Activated CD4-positive, alpha-beta memory T cell treated with anti-CD3 and anti-CD28 coated beads for 36 hours (primary cell): Measurements from ENCODE around the gene AGBL4. TPM values are rescaled to one million over a fixed set of nuclear protein-coding genes. Genes with fewer than 3 reads are reported as not detected.

Experiments
- CTCF ChIA-PET: fragments of 350-600 bp; sonication (Branson Sonifier 250); formaldehyde crosslinking; loops from one replicate; lab custom pipeline; 2021; ENCODE audit warnings: antibody characterized with exemption, inconsistent platforms; lab: Charles Lee
- POLR2A ChIA-PET: fragments of 350-600 bp; sonication (Branson Sonifier 250); formaldehyde crosslinking; loops from one replicate; lab custom pipeline; 2021; ENCODE audit warnings: antibody characterized with exemption; lab: Charles Lee
- DNase-seq: peaks from one replicate; pipeline ENCODE4 v3.0.0-alpha.2; 2020
- H3K27ac Mint-ChIP-seq: one replicate; pipeline ENCODE4 v1.8.0; 2021; ENCODE audit warnings: mixed read lengths
- H3K27me3 Mint-ChIP-seq: one replicate; pipeline ENCODE4 v1.8.0; 2021; ENCODE audit warnings: mixed read lengths
- H3K36me3 Mint-ChIP-seq: one replicate; pipeline ENCODE4 v1.8.0; 2021; ENCODE audit warnings: mixed read lengths
- H3K4me1 Mint-ChIP-seq: one replicate; pipeline ENCODE4 v1.8.0; 2021; ENCODE audit warnings: low read depth, mixed read lengths
- H3K4me3 Mint-ChIP-seq: one replicate; pipeline ENCODE4 v1.8.0; 2021; ENCODE audit warnings: mild to moderate bottlenecking, mixed read lengths
- H3K9me3 Mint-ChIP-seq: one replicate; pipeline ENCODE4 v1.8.0; 2021; ENCODE audit warnings: mixed read lengths
- intact Hi-C: fragments of 100-400 bp; cut with micrococcal nuclease; formaldehyde crosslinking; loops from one replicate; pipeline ENCODE4 v1.15.1; 2023
- total RNA-seq, 2 experiments: library from RNA; stranded (reverse); gene quantifications; one replicate each; pipeline ENCODE4 v1.2.3, GENCODE V29; 2021

The AGBL4 gene
- total RNA-seq, 2 experiments from 2014 or later = not detected

DNA sequence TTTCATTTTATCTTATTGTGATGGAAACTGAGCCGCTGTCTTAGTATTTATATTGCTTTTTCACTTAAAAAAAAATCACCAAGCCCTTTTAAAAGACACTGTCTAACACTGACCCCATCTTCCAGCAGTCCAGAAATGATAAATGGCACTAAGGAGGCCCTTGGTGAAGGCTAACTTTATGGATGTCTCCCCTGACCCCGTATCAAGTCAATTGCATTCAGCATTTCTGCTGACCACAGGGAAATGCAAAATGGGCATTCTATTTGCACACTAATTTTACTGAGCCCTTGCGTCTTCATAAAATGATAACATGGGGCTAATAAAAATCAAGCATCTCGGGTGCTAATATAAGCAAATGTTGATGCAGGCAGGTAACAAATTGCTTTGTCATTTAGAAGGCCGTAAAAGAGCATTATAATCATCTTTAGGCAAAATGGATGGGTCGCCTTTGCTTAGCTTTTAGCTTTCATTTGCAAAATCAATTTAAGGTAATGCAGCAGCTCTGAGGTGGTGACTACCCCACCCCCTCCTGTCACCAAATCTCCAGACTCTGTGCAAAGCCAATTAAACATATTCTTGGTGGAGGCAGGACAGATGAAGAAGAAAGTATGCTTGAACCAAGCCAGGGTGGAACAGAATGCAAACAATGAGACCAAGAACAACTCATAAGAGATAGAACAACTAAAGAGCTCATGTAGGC is 1357.9 kb downstream of the AGBL4 start:
- no peaks in the 10 kb centered on the region for H3K4me1 Mint-ChIP-seq
- ChIA-PET POLR2A (no interaction called here), CTCF (interaction anchor here (1.2 kb wide), 1 partner anchor 12 kb away, joined by 5 read pairs; no protein-coding TSS in a partner anchor)
- H3K36me3 Mint-ChIP-seq = no peaks in the 10 kb centered on the region
- no peak overlapping the region for H3K27ac Mint-ChIP-seq
- DNase-seq = no peak
- peaks cover 4% of the 10 kb centered on the region for H3K27me3 Mint-ChIP-seq
- no peak overlapping the region for H3K4me3 Mint-ChIP-seq
- intact Hi-C loops = no loop called here
- H3K9me3 Mint-ChIP-seq = no peaks in the 10 kb centered on the region

DNA sequence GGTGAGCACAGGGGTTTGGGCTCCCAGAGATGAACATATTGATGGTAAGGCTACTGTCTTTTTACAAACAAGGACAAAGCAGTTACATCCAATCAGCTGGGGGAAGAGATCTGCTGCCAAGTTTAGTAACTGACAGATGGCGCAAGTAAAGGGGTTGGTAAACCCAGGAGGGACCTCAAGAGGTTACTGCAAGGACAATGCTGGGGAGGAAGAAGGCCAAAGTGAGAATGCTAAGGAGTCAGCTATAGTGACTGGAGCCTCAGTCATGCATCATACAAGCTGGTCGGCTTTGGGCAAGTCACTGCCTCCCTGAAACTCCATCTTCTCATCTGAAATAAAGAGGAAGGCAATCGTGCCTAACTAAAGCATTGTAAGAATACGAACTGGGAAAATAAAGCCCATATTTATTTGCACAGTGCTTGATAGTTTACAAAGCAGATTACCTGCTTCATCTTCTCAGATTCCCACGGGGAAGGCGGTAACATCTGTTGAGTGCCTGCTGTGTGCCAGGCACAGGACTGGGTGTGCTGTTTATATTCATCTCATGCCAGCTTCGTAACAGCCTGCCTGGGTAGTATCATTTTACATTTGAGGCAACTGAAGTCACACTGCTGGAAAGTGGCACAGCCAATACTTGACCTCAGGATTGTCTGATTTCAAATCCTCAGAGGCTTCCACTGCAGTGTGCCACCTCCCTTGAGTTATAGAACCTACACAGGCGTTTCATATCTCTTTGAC is 1361.9 kb downstream of the AGBL4 start:
- ChIA-PET CTCF (interaction anchor here (3.2 kb wide), 1 partner anchor 15 kb away, joined by 10 read pairs; no protein-coding TSS in a partner anchor), POLR2A (no interaction called here)
- intact Hi-C loops = no loop called here
- H3K27ac Mint-ChIP-seq = no peak overlapping the region
- no peaks in the 10 kb centered on the region for H3K27me3 Mint-ChIP-seq
- H3K4me3 Mint-ChIP-seq = no peak overlapping the region
- H3K4me1 Mint-ChIP-seq = no peaks in the 10 kb centered on the region
- no peak for DNase-seq
- no peaks in the 10 kb centered on the region for H3K36me3 Mint-ChIP-seq
- H3K9me3 Mint-ChIP-seq = no peaks in the 10 kb centered on the region

DNA sequence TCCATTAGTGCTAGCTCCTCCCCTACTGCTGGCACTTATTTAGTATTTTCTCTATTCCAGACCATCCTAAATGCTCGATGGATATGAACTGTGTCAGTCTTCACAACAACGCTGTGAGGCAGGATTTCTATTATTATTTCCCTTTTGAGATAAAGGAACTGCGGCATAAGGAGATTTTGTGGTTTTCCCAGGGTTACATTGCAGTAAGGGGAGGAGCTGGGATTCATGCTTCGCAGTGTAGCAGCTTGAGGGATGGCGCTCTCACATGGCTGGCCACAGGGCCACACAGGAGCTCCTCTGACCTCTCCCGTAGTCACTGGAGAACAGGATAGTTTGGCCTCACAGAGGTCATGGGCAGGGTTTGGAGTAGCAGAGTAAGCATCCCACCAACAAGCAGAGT is 1364.0 kb downstream of the AGBL4 start:
- Mint-ChIP-seq H3K9me3 (no peaks in the 10 kb centered on the region), H3K4me3 (no peak overlapping the region), H3K27me3 (no peaks in the 10 kb centered on the region), H3K27ac (no peak overlapping the region), H3K36me3 (no peaks in the 10 kb centered on the region), H3K4me1 (no peaks in the 10 kb centered on the region)
- intact Hi-C loops = no loop called here
- DNase-seq = no peak
- ChIA-PET CTCF (interaction anchor here (1.5 kb wide), 1 partner anchor 18 kb away, joined by 3 read pairs; no protein-coding TSS in a partner anchor), POLR2A (no interaction called here)

DNA sequence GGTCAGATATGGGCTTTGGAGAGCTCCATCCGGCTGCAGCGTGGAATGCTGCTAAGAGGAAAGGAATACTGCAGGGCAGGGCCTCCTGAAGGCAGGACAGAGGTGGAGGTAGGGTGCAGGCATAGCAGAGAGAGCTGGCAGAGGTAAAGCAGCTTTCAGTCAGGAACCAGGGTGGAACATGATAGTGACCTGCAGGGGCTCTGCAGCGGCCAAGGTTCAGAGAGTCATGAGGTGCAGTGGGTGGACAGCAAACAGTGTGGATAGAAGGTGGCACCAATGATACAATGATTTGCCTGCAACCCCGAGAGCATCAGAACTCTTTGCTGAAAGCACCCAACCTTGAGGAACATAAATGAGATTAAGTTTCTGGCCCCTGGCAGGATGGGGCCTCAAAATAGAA is 1366.3 kb downstream of the AGBL4 start:
- intact Hi-C loops = no loop called here
- no peaks in the 10 kb centered on the region for H3K9me3 Mint-ChIP-seq
- no peak for DNase-seq
- ChIA-PET CTCF (no interaction called here), POLR2A (no interaction called here)
- H3K36me3 Mint-ChIP-seq = no peaks in the 10 kb centered on the region
- H3K27ac Mint-ChIP-seq = no peak overlapping the region
- H3K27me3 Mint-ChIP-seq = no peaks in the 10 kb centered on the region
- H3K4me3 Mint-ChIP-seq = no peak overlapping the region
- H3K4me1 Mint-ChIP-seq = no peaks in the 10 kb centered on the region

DNA sequence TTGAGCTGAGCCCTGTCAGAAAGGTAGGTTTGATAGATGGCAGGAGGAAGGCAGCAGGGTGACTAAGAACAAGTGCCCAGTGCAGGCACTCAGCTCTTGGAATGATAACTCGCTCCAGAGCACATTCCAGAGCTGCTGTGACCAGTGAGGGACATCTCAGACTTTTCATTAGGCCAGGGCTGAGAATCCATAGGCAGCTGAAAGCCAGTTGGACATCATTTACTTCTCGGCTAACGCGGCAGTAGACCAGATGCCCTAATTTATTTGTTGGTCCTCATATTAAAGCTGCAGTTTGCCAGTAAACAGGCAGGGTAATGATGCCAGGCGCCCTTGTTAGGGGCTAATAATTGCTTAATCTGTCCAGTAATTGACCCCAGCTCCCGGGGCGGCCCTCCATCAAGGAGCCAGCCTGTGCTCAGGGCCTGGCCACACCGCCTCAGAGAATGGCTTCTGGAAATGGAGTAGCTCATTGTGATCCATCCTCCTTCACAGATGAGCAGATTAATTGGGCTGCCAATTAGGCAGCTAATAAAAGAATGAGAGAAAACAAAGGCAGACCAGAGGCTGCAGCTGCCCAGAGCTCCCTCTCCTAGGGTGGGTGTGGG is 1369.0 kb downstream of the AGBL4 start:
- Mint-ChIP-seq H3K27ac (no peak overlapping the region), H3K4me1 (no peaks in the 10 kb centered on the region), H3K27me3 (no peaks in the 10 kb centered on the region), H3K4me3 (no peak overlapping the region), H3K9me3 (no peaks in the 10 kb centered on the region), H3K36me3 (no peaks in the 10 kb centered on the region)
- DNase-seq = no peak
- intact Hi-C loops = no loop called here
- POLR2A ChIA-PET = no interaction called here
- CTCF ChIA-PET = interaction anchor here (2.3 kb wide), 1 partner anchor 23 kb away, joined by 6 read pairs; no protein-coding TSS in a partner anchor

DNA sequence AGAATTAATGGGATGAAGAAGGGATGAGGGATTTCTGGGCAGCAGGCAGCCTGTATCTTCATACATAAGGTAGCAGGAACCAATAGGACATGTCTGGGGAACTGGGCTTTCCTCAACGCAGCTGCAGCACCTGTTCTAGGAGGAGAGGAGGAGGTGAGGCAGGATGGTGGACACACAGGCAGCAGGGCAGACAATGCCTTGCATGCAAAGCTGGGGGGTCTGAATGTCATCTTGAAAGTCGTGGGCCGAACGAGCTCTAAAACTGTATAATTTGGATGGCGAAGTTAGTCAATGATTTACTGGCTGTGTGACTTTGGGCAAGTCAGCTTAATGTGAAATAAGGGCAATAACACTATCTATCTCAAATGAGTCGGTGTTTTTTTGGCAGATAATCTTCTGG is 1371.4 kb downstream of the AGBL4 start:
- Mint-ChIP-seq H3K4me3 (no peak overlapping the region), H3K27ac (no peak overlapping the region), H3K36me3 (no peaks in the 10 kb centered on the region), H3K4me1 (no peaks in the 10 kb centered on the region), H3K9me3 (no peaks in the 10 kb centered on the region), H3K27me3 (no peaks in the 10 kb centered on the region)
- DNase-seq = no peak
- intact Hi-C loops = no loop called here
- ChIA-PET CTCF (no interaction called here), POLR2A (no interaction called here)

DNA sequence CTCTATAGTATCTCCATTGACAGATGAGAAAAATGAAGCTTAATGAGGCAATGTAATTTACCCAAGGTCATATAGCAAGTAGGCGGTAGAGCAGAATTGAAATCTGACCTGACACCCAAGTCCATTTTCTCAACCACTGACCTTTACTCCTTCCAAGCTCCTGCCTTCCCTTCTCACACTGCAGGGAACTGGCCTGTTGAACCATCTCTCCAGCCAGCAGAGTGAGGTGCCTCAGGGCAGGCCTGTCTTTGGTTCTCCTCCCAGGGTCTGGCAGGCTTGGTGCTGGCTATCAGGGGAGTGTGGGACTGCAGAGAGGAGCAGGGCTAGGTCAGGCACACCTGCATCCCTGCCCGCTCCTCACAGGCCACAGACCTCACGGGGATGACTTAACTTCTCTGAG is 1373.9 kb downstream of the AGBL4 start:
- no peaks in the 10 kb centered on the region for H3K9me3 Mint-ChIP-seq
- peaks cover 2% of the 10 kb centered on the region for H3K27me3 Mint-ChIP-seq
- intact Hi-C loops = no loop called here
- H3K27ac Mint-ChIP-seq = no peak overlapping the region
- H3K36me3 Mint-ChIP-seq = no peaks in the 10 kb centered on the region
- POLR2A ChIA-PET = no interaction called here
- no peaks in the 10 kb centered on the region for H3K4me1 Mint-ChIP-seq
- no peak overlapping the region for H3K4me3 Mint-ChIP-seq
- CTCF ChIA-PET = no interaction called here
- no peak for DNase-seq

DNA sequence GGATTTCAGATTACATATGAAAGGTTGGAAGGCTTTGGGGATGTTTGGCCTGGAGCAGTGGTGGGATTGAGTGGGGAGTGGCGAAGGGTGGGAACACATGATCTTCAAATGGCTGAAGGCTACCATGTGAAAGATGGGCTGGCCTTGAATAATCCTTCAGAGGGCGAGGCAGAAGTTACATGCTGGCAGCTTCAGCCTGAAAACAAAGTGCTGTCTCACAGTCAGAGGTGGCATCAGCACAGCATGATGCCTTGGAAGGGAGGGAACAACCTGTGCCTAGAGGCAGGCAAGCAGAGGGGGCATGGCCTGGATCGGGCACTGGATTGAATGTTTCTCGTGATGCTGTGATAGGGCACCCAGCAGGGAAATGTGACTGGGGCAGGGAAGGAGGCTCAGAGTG is 1377.9 kb downstream of the AGBL4 start:
- H3K4me3 Mint-ChIP-seq = no peak overlapping the region
- H3K4me1 Mint-ChIP-seq = no peaks in the 10 kb centered on the region
- peaks cover 2% of the 10 kb centered on the region for H3K27me3 Mint-ChIP-seq
- no peaks in the 10 kb centered on the region for H3K9me3 Mint-ChIP-seq
- H3K36me3 Mint-ChIP-seq = no peaks in the 10 kb centered on the region
- DNase-seq = no peak
- no peak overlapping the region for H3K27ac Mint-ChIP-seq
- ChIA-PET POLR2A (no interaction called here), CTCF (no interaction called here)
- intact Hi-C loops = no loop called here

DNA sequence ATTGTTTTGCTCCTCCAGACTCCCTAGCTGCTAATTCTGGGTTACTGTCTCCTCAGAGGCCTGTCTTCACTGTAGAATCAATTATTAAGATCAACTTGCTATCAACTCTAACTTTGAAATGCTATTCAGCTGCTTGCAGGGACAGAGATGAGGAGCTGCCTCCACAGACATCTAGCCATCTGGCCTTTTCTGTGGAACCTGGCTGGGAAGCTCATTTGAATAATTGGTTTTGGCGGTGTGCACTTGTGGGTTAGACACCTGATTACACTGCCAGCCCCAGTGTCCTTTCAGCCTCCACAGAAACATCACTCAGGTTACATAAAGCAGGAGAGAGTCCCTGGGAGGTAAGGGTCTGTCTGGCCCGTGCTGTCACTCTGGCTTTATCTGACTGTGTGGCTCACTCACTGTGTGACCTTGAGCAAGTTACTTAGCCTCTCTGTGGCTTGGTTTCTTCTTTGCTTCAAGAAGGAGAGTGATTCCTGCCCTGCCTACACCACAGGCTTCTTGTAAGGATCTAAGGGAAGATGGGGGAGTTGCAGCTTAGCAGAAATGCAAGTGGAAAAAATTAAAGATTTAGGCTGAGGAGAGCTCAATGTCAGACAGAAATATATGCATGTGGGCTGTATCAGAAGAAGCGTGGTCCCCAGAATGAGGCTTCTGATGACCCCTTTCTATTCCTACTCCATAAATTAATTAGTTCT is 1378.7 kb downstream of the AGBL4 start:
- ChIA-PET CTCF (no interaction called here), POLR2A (no interaction called here)
- H3K27ac Mint-ChIP-seq = no peak overlapping the region

DNA sequence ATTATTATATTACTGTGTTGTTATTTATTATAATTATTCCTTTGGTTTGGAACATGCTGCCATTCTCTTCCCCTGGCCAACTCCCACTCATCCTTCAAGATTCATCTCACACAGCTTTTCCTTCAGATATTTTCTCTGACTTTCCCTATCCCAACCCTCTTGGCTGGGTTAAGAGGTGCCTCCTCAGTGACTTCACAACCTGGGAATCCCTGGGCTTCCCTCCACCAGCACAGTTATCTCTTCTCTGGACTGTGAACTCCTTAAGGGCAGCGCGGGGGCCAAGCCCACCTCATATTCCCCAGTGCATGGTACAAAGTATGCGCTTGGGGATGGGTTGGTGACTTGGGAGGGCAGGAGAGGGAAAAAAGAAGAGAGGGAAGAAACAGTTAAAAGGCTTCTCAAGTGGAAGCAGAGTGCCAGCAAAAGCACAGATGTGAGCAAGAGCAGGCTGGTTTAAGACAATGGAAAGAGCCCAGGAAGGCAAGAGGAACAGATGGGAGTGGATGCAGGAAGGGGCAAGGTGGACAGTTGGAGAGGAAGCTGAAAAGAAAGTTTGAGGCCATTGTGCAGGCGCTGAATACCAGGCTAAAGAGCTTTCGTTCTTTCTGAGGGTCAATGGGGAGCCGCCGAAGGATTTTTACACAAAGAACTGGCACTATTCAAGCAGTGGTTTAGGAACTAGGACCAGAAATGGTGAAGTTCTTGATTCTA is 1379.4 kb downstream of the AGBL4 start:
- intact Hi-C loops = no loop called here
- no peak overlapping the region for H3K27ac Mint-ChIP-seq
- POLR2A ChIA-PET = no interaction called here
- H3K4me3 Mint-ChIP-seq = no peak overlapping the region
- CTCF ChIA-PET = no interaction called here
- no peak for DNase-seq
- no peaks in the 10 kb centered on the region for H3K9me3 Mint-ChIP-seq
- H3K27me3 Mint-ChIP-seq = peaks cover 3% of the 10 kb centered on the region
- H3K4me1 Mint-ChIP-seq = no peaks in the 10 kb centered on the region
- H3K36me3 Mint-ChIP-seq = no peaks in the 10 kb centered on the region

More for the DNA sequence above, 1378.7 kb downstream of the AGBL4 start:
- no peak overlapping the region for H3K4me3 Mint-ChIP-seq
- no peak for DNase-seq
- H3K9me3 Mint-ChIP-seq = no peaks in the 10 kb centered on the region
- no peaks in the 10 kb centered on the region for H3K36me3 Mint-ChIP-seq
- peaks cover 3% of the 10 kb centered on the region for H3K27me3 Mint-ChIP-seq
- H3K4me1 Mint-ChIP-seq = no peaks in the 10 kb centered on the region
- intact Hi-C loops = no loop called here

DNA sequence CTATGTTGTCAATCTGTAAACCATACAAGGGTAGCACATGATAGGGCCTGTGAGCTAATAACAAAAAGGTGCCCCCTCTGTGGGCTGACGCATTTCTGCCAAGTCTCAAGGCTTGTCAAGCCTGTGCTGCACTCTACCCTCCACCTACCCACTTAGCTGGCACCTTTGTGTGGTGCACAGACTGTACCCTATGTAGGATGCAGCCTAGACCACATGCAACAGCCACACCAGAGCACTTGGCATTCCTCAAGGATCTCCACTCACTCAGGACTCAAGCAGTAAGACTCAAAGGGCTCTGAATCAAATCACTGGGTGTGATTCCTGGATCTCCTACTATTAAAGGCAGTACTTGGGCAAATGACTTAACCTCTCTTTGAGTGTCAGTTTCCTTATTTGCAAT is 1380.6 kb downstream of the AGBL4 start:
- Mint-ChIP-seq H3K4me1 (no peaks in the 10 kb centered on the region), H3K4me3 (no peak overlapping the region), H3K36me3 (no peaks in the 10 kb centered on the region), H3K9me3 (no peaks in the 10 kb centered on the region), H3K27me3 (peaks cover 3% of the 10 kb centered on the region), H3K27ac (no peak overlapping the region)
- POLR2A ChIA-PET = no interaction called here
- CTCF ChIA-PET = no interaction called here
- intact Hi-C loops = no loop called here
- no peak for DNase-seq
